ENCODE data around the gene OTOG. TPM values are rescaled to one million over a fixed set of nuclear protein-coding genes. Genes with fewer than 3 reads are reported as not detected.

The OTOG gene
- total RNA-seq, 2 donors from 2014 or later: not detected

GRCh38 chr11:17597770-17598169, 50.7 kb downstream of the OTOG start:
- Histone ChIP-seq H3K4me1 (no peaks in the 10 kb centered on the region), H3K36me3 (no peaks in the 10 kb centered on the region), H3K27ac (no peak overlapping the region), H3K4me3 (no peak overlapping the region), H3K9ac (ENCODE audit: low read depth in 2 of 2, low read length in 2 of 2) (no peak overlapping the region), H3K27me3 (no peaks in the 10 kb centered on the region), H3K9me3 (no peaks in the 10 kb centered on the region)
- TF ChIP-seq CTCF (IDR thresholded peaks at IDR 0.05): no peak
- DNase-seq: no peak
- intact Hi-C loops (cut with DNase I): loop anchor here (2.0 to 10.0 kb wide), 2 partner anchors 137 to 381 kb away; partner anchors contain the start of gene KCNC1

GRCh38 chr11:17598700-17599459, 51.8 kb downstream of the OTOG start:
- TF ChIP-seq CTCF (IDR thresholded peaks at IDR 0.05): peak; percentile 86
- intact Hi-C loops (cut with DNase I): loop anchor here (2.0 to 10.0 kb wide), 2 partner anchors 136 to 380 kb away; partner anchors contain the start of gene KCNC1
- Histone ChIP-seq H3K27ac (no peak overlapping the region), H3K4me3 (no peak overlapping the region), H3K36me3 (no peaks in the 10 kb centered on the region), H3K9ac (ENCODE audit: low read depth in 2 of 2, low read length in 2 of 2) (no peak overlapping the region), H3K9me3 (no peaks in the 10 kb centered on the region), H3K4me1 (no peaks in the 10 kb centered on the region), H3K27me3 (no peaks in the 10 kb centered on the region)
- DNase-seq: peak; percentile 72

GRCh38 chr11:17599460-17599925, 52.4 kb downstream of the OTOG start:
- H3K27ac ChIP-seq: no peak overlapping the region
- no peak for DNase-seq
- no peak overlapping the region for H3K9ac ChIP-seq (ENCODE audit: low read depth in 2 of 2, low read length in 2 of 2)
- no peaks in the 10 kb centered on the region for H3K27me3 ChIP-seq
- no peak for TF ChIP-seq CTCF (IDR thresholded peaks at IDR 0.05)
- no peak overlapping the region for H3K4me3 ChIP-seq
- no peaks in the 10 kb centered on the region for H3K4me1 ChIP-seq
- no peaks in the 10 kb centered on the region for H3K9me3 ChIP-seq
- intact Hi-C loops (cut with DNase I): loop anchor here (2.0 to 10.0 kb wide), 2 partner anchors 135 to 379 kb away; partner anchors contain the start of gene KCNC1
- H3K36me3 ChIP-seq: no peaks in the 10 kb centered on the region

- peak; percentile 11 for DNase-seq
- Histone ChIP-seq H3K36me3 (no peaks in the 10 kb centered on the region), H3K27me3 (no peaks in the 10 kb centered on the region), H3K4me3 (no peak overlapping the region), H3K9me3 (no peaks in the 10 kb centered on the region), H3K4me1 (no peaks in the 10 kb centered on the region), H3K27ac (no peak overlapping the region), H3K9ac (ENCODE audit: low read depth in 2 of 2, low read length in 2 of 2) (no peak overlapping the region)
- intact Hi-C loops (cut with DNase I): no loop called here
- no peak for TF ChIP-seq CTCF (IDR thresholded peaks at IDR 0.05)
Observed at GRCh38 chr11:17600316-17601255, 53.5 kb downstream of the OTOG start.

GRCh38 chr11:17601256-17601671, 54.2 kb downstream of the OTOG start:
- intact Hi-C loops (cut with DNase I): no loop called here
- H3K9ac ChIP-seq (ENCODE audit: low read depth in 2 of 2, low read length in 2 of 2): no peak overlapping the region
- no peak overlapping the region for H3K4me3 ChIP-seq
- no peaks in the 10 kb centered on the region for H3K27me3 ChIP-seq
- no peak overlapping the region for H3K27ac ChIP-seq
- H3K9me3 ChIP-seq: no peaks in the 10 kb centered on the region
- no peak for TF ChIP-seq CTCF (IDR thresholded peaks at IDR 0.05)
- DNase-seq: no peak
- H3K36me3 ChIP-seq: no peaks in the 10 kb centered on the region
- no peaks in the 10 kb centered on the region for H3K4me1 ChIP-seq

All from colonic mucosa (tissue), 4 donors.